ENCODE results near the gene OR2V1. TPM values are rescaled to one million over a fixed set of nuclear protein-coding genes. Genes with fewer than 3 reads are reported as not detected.
"Not testable (repeated sequence)": the region's sequence is repeated elsewhere in the genome, so short reads cannot be mapped to it uniquely, and the experiment has no call there.

The OR2V1 gene
- total and polyA plus RNA-seq, 2 donors (not counting 1 experiment from before 2014, with no cell fraction given) = not detected

- H3K9me3 Mint-ChIP-seq (ENCODE audit: insufficient read depth); H3K36me3 ChIP-seq (replicated peaks in 1 of 2; ENCODE audit: control extremely low read depth in 1 of 2, control insufficient read depth in 1 of 2, extremely low read depth in 1 of 2, insufficient read depth in 2 of 2, low read length in 1 of 2); CTCF ChIA-PET; H2AFZ ChIP-seq (ENCODE audit: insufficient read depth, low read depth, low read length, poor library complexity, severe bottlenecking); H3K79me2 ChIP-seq (ENCODE audit: control insufficient read depth, insufficient read depth, low read length); H3K9ac ChIP-seq (ENCODE audit: low read length); H3K4me3 ChIP-seq (ENCODE audit: control extremely low read depth in 1 of 5, extremely low read depth in 1 of 5, insufficient read depth in 1 of 5, low read depth in 2 of 5, low read length in 4 of 5); POLR2A ChIA-PET; H3K27ac ChIP-seq (ENCODE audit: low read length in 2 of 2); H4K20me1 ChIP-seq (ENCODE audit: control insufficient read depth, insufficient read depth, low read length, poor library complexity, severe bottlenecking): not testable (repeated sequence)
- peaks cover 47% of the 10 kb centered on the region for H3K27me3 Mint-ChIP-seq
- DNase-seq = peak; percentile 70
- ATAC-seq (ENCODE audit: low read depth) = peak; percentile 22
- peak overlapping the region; percentile 45 for H3K4me2 ChIP-seq (replicated peaks; ENCODE audit: low read depth, low read length, poor library complexity, severe bottlenecking)
- H3K4me3 Mint-ChIP-seq = peak overlapping the region; percentile 49
- H3K4me1 ChIP-seq (ENCODE audit: control insufficient read depth in 2 of 2, insufficient read depth in 2 of 2, low read length in 2 of 2) = peaks cover 34 to 41% of the 10 kb centered on the region in 2 donors
- WGBS (ENCODE audit: insufficient coverage) = 8% methylated on average over 38 of the region's 50 CpGs
- H3K27ac Mint-ChIP-seq = peak overlapping the region; percentile 76
- intact Hi-C loops (cut with micrococcal nuclease) = loop anchor here (5.0 to 10.0 kb wide), 2 partner anchors 45 to 387 kb away; no protein-coding TSS in a partner anchor
- H3K27me3 ChIP-seq (replicated peaks in 1 of 4; ENCODE audit: control extremely low read depth in 1 of 4, control insufficient read depth in 3 of 4, insufficient read depth in 4 of 4, low read length in 3 of 4) = peaks cover 0 to 75% (median 31%) of the 10 kb centered on the region in 4 experiments
- peaks cover 3 to 50% (median 5%) of the 10 kb centered on the region in 3 donors for H3K9me3 ChIP-seq (ENCODE audit: control extremely low read depth in 1 of 3, control insufficient read depth in 2 of 3, insufficient read depth in 1 of 3, low read length in 2 of 3)
- H3K4me1 Mint-ChIP-seq = peaks cover 49% of the 10 kb centered on the region
Measured at GRCh38 chr5:181169459-181170236, 38.7 kb upstream of the OR2V1 start.

DNA sequence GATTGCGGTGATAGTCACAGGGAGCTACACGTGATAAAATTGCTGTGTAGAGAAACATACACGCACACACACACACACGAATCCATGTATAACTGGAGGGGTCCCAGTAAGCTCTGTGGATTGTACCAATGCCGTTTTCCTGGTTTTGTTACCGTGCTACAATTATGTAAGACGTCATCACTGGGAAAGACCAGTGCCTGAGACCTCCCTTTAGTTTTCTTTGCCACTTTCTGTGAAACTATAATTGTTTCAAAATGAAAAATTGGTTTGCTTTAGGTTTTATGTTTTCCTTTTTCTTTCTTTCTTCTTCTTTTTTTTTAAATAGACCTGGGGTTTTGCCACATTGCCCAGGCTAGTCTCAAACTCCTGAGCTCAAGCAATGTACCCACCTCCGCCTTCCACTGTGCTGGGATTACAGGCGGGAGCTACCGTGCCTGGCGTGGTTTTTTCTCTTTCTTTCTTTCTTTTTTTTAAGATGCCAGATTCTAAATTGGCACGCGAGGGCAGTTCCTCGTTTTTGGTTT, 37.7 kb upstream of the OR2V1 start:
- WGBS (ENCODE audit: insufficient coverage) = 42% methylated on average over 4 of the region's 14 CpGs
- Histone ChIP-seq H3K27me3 (replicated peaks in 1 of 4; ENCODE audit: control extremely low read depth in 1 of 4, control insufficient read depth in 3 of 4, insufficient read depth in 4 of 4, low read length in 3 of 4) (peaks cover 0 to 77% (median 34%) of the 10 kb centered on the region in 4 experiments), H3K36me3 (replicated peaks in 1 of 2; ENCODE audit: control extremely low read depth in 1 of 2, control insufficient read depth in 1 of 2, extremely low read depth in 1 of 2, insufficient read depth in 2 of 2, low read length in 1 of 2) (no peaks in the 10 kb centered on the region), H3K4me2 (replicated peaks; ENCODE audit: low read depth, low read length, poor library complexity, severe bottlenecking) (no peak overlapping the region), H3K4me3 (ENCODE audit: control extremely low read depth in 1 of 5, extremely low read depth in 1 of 5, insufficient read depth in 1 of 5, low read depth in 2 of 5, low read length in 4 of 5) (no peak overlapping the region), H3K4me1 (ENCODE audit: control insufficient read depth in 2 of 2, insufficient read depth in 2 of 2, low read length in 2 of 2) (peaks cover 39 to 42% of the 10 kb centered on the region in 2 donors), H3K9me3 (ENCODE audit: control extremely low read depth in 1 of 3, control insufficient read depth in 2 of 3, insufficient read depth in 1 of 3, low read length in 2 of 3) (peaks cover 3 to 50% (median 5%) of the 10 kb centered on the region in 3 donors), H2AFZ (ENCODE audit: insufficient read depth, low read depth, low read length, poor library complexity, severe bottlenecking) (no peak overlapping the region), H3K9ac (ENCODE audit: low read length) (no peak overlapping the region), H3K27ac (ENCODE audit: low read length in 2 of 2) (no peak overlapping the region), H3K79me2 (ENCODE audit: control insufficient read depth, insufficient read depth, low read length) (no peaks in the 10 kb centered on the region), H4K20me1 (ENCODE audit: control insufficient read depth, insufficient read depth, low read length, poor library complexity, severe bottlenecking) (no peaks in the 10 kb centered on the region)
- ChIA-PET POLR2A (no interaction called here), CTCF (interaction anchor here (1.3 to 1.7 kb wide), 2 partner anchors 15 to 383 kb away, joined by 3 to 7 read pairs; no protein-coding TSS in a partner anchor)
- ATAC-seq (ENCODE audit: low read depth) (no peak), DNase-seq (no peak)
- Mint-ChIP-seq H3K9me3 (ENCODE audit: insufficient read depth) (no peaks in the 10 kb centered on the region), H3K27me3 (peaks cover 47% of the 10 kb centered on the region), H3K27ac (peak overlapping the region; percentile 29), H3K4me3 (no peak overlapping the region), H3K4me1 (peaks cover 50% of the 10 kb centered on the region)
- intact Hi-C loops (cut with micrococcal nuclease) = loop anchor here (10.0 kb wide), 1 partner anchor 46 kb away; no protein-coding TSS in a partner anchor
- TF ChIP-seq CTCF (IDR thresholded peaks at IDR 0.05) = no peak
- TF ChIP-seq EZH2 (IDR thresholded peaks at IDR 0.05; ENCODE audit: borderline replicate concordance, insufficient read depth, low read depth, low read length, poor library complexity, severe bottlenecking) = no peak

Measured in B cell (primary cell).